ENCODE data around the gene STAB2.

STAB2 gene

GRCh38 chr12:103748875-103749274 is 161.8 kb downstream of the STAB2 start:
- no peak for DNase-seq (ENCODE audit: low read depth)

GRCh38 chr12:103751171-103751570 is 164.1 kb downstream of the STAB2 start:
- no peak for DNase-seq (ENCODE audit: low read depth)

GRCh38 chr12:103751600-103751999 is 164.5 kb downstream of the STAB2 start:
- no peak for DNase-seq (ENCODE audit: low read depth)

GRCh38 chr12:103755425-103755824 is 168.4 kb downstream of the STAB2 start:
- DNase-seq (ENCODE audit: low read depth) = no peak

- DNase-seq (ENCODE audit: low read depth) = no peak
Measured at GRCh38 chr12:103756443-103756842, 169.4 kb downstream of the STAB2 start.

GRCh38 chr12:103757248-103757647 is 170.2 kb downstream of the STAB2 start:
- no peak for DNase-seq (ENCODE audit: low read depth)

GRCh38 chr12:103758310-103759089 is 171.4 kb downstream of the STAB2 start:
- no peak for DNase-seq (ENCODE audit: low read depth)

GRCh38 chr12:103762473-103762872 is 175.4 kb downstream of the STAB2 start:
- no peak for DNase-seq (ENCODE audit: low read depth)

GRCh38 chr12:103765322-103765721 is 178.2 kb downstream of the STAB2 start:
- DNase-seq (ENCODE audit: low read depth) = no peak

- no peak for DNase-seq (ENCODE audit: low read depth)
Measured at GRCh38 chr12:103766028-103766427, 179.0 kb downstream of the STAB2 start.

GRCh38 chr12:103768467-103769123 is 181.5 kb downstream of the STAB2 start:
- DNase-seq (ENCODE audit: low read depth) = no peak

GRCh38 chr12:103769240-103769945 is 182.3 kb downstream of the STAB2 start:
- no peak for DNase-seq (ENCODE audit: low read depth)

GRCh38 chr12:103771466-103771865 is 184.4 kb downstream of the STAB2 start:
- no peak for DNase-seq (ENCODE audit: low read depth)

GRCh38 chr12:103772367-103773108 is 185.5 kb downstream of the STAB2 start:
- no peak for DNase-seq (ENCODE audit: low read depth)

GRCh38 chr12:103773109-103773910 is 186.2 kb downstream of the STAB2 start:
- no peak for DNase-seq (ENCODE audit: low read depth)

- DNase-seq (ENCODE audit: low read depth) = no peak
Measured at GRCh38 chr12:103774977-103775560, 188.0 kb downstream of the STAB2 start.

GRCh38 chr12:103778781-103779180 is 191.7 kb downstream of the STAB2 start:
- no peak for DNase-seq (ENCODE audit: low read depth)

- DNase-seq (ENCODE audit: low read depth) = no peak
Measured at GRCh38 chr12:103779410-103780092, 192.5 kb downstream of the STAB2 start.

GRCh38 chr12:103780093-103780440 is 193.0 kb downstream of the STAB2 start:
- DNase-seq (ENCODE audit: low read depth) = no peak

- DNase-seq (ENCODE audit: low read depth) = no peak
Measured at GRCh38 chr12:103780992-103781391, 193.9 kb downstream of the STAB2 start.

GRCh38 chr12:103782399-103782798 is 195.3 kb downstream of the STAB2 start:
- no peak for DNase-seq (ENCODE audit: low read depth)
